Activated naive CD4-positive, alpha-beta T cell treated with anti-CD3 and anti-CD28 coated beads for 36 hours (primary cell): ENCODE results near the gene KIF3A. TPM values are rescaled to one million over a fixed set of nuclear protein-coding genes. Genes with fewer than 3 reads are reported as not detected.

Source experiments
- CTCF ChIA-PET: fragments of 350-600 bp; sonication (Branson Sonifier 250); formaldehyde crosslinking; loops from one replicate; lab custom pipeline; 2021; ENCODE audit warnings: antibody characterized with exemption; lab: Charles Lee
- DNase-seq: peaks from one replicate; pipeline ENCODE4 v3.0.0-alpha.2; 2020
- H3K27ac Mint-ChIP-seq: one replicate; pipeline ENCODE4 v1.8.0; 2021; ENCODE audit warnings: mild to moderate bottlenecking, mixed read lengths
- H3K27me3 Mint-ChIP-seq: one replicate; pipeline ENCODE4 v1.8.0; 2021; ENCODE audit warnings: low read depth, mixed read lengths
- H3K36me3 Mint-ChIP-seq: one replicate; pipeline ENCODE4 v1.8.0; 2021; ENCODE audit warnings: low read depth, mixed read lengths
- H3K4me1 Mint-ChIP-seq: one replicate; pipeline ENCODE4 v1.8.0; 2021; ENCODE audit warnings: low read depth, mixed read lengths
- H3K4me3 Mint-ChIP-seq: one replicate; pipeline ENCODE4 v1.8.0; 2021; ENCODE audit warnings: mild to moderate bottlenecking, moderate library complexity, mixed read lengths
- H3K9me3 Mint-ChIP-seq: one replicate; pipeline ENCODE4 v1.8.0; 2021; ENCODE audit warnings: mixed read lengths
- intact Hi-C: fragments of 100-400 bp; cut with micrococcal nuclease; formaldehyde crosslinking; loops from one replicate; pipeline ENCODE4 v1.15.1; 2023
- total RNA-seq, 2 experiments: library from RNA; stranded (reverse); gene quantifications; one replicate each; pipeline ENCODE4 v1.2.3, GENCODE V29; 2021

KIF3A gene
- total RNA-seq, 2 experiments from 2014 or later = 5.0 to 6.1 TPM

DNA sequence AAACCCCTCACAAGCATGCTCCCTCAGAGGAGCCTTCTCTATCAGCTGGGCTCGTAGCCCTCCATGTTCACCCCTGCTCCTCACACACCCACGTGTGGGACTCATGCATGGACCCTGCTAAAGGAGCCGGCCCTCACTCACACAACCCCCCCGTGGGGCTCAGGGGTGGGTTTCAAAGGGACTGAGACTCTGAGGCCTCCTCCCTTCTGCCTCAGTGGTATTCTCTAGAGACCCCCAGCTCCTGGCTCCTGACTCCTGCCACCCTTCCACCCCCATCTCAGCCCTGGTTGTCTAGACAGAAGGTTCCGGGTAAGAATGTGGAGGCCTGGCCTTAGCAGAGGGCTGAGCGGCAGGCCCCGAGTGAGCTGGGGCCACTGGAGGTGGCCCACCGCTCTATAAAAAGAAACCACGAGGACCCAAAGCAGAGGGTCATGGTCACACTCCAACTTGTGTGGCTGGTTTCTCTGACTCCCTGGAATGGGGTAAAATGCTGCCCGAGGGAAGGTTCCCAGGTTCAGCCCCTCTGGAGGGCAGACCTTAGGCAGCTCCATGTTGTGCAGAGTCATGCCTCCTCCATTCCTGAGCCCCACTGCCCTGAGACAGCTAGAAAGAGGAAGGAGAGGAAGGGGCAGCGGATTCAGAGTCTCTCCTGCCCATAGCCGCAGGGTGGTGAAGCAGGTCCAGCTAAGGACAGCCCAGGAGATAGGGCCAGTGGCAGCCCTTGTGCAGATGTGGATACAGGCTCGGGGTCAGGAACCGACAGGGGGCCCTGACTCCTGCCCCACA lies 28.9 kb upstream of the KIF3A start:
- no peaks in the 10 kb centered on the region for H3K4me1 Mint-ChIP-seq
- intact Hi-C loops = no loop called here
- CTCF ChIA-PET = interaction anchor here (0.9 kb wide), 1 partner anchor 36 kb away, joined by 3 read pairs; no protein-coding TSS in a partner anchor

DNA sequence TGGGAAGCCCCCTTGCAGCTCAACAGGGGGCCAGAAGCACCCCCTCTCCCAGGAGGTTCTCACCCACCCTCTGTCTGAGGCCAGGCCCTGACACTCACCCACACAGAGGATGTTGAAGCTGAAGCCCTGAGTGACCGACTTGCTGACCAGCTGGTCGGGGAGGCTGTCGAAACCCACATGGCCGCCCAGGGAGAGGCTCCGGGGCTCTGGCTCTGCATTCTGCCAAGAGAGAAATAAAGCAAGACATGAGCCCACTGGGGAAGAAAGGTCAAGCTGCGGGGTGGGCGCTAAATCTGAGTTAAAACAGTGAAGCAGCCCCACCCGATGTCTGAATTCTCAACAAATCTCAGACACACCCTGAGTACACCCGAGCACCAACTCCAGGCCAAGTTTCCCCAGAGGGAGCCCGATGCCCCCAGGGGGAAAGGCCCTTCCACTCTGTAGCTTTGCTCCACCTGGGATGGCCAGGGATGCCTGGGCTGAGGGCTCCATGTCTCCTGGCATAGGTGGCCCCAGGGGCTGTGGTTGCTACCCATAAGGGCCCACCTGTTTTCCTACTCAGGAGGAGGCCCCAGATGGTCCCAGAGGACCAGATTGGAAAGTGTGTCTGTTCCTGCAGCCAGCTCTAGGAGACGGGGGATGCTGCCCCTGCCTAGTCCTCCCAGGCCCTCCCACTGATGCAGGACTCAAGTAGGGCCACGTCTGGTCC lies 28.1 kb upstream of the KIF3A start:
- Mint-ChIP-seq H3K9me3 (no peaks in the 10 kb centered on the region), H3K27ac (no peak overlapping the region), H3K36me3 (peaks cover 1% of the 10 kb centered on the region), H3K4me1 (no peaks in the 10 kb centered on the region), H3K4me3 (no peak overlapping the region), H3K27me3 (no peaks in the 10 kb centered on the region)
- intact Hi-C loops = no loop called here
- CTCF ChIA-PET = interaction anchor here (0.9 to 1.0 kb wide), 2 partner anchors 37 to 55 kb away, joined by 3 read pairs; no protein-coding TSS in a partner anchor
- no peak for DNase-seq

More for the DNA sequence above, 28.9 kb upstream of the KIF3A start:
- DNase-seq = no peak
- Mint-ChIP-seq H3K9me3 (no peaks in the 10 kb centered on the region), H3K36me3 (no peaks in the 10 kb centered on the region), H3K27me3 (no peaks in the 10 kb centered on the region), H3K4me3 (no peak overlapping the region), H3K27ac (no peak overlapping the region)

- H3K4me1 Mint-ChIP-seq = no peaks in the 10 kb centered on the region
- H3K9me3 Mint-ChIP-seq = no peaks in the 10 kb centered on the region
- CTCF ChIA-PET = interaction anchor here (1.0 kb wide), 1 partner anchor 55 kb away, joined by 3 read pairs; no protein-coding TSS in a partner anchor
- H3K4me3 Mint-ChIP-seq = no peak overlapping the region
- intact Hi-C loops = no loop called here
- no peak overlapping the region for H3K27ac Mint-ChIP-seq
- no peak for DNase-seq
- no peaks in the 10 kb centered on the region for H3K27me3 Mint-ChIP-seq
- peaks cover 1% of the 10 kb centered on the region for H3K36me3 Mint-ChIP-seq
Observed at GRCh38 chr5:132764671-132765238, 27.4 kb upstream of the KIF3A start.

GRCh38 chr5:132764051-132764450 lies 26.7 kb upstream of the KIF3A start:
- Mint-ChIP-seq H3K27me3 (no peaks in the 10 kb centered on the region), H3K4me1 (no peaks in the 10 kb centered on the region), H3K4me3 (no peak overlapping the region), H3K36me3 (peaks cover 1% of the 10 kb centered on the region), H3K9me3 (no peaks in the 10 kb centered on the region), H3K27ac (no peak overlapping the region)
- CTCF ChIA-PET = no interaction called here
- no peak for DNase-seq
- intact Hi-C loops = no loop called here

DNA sequence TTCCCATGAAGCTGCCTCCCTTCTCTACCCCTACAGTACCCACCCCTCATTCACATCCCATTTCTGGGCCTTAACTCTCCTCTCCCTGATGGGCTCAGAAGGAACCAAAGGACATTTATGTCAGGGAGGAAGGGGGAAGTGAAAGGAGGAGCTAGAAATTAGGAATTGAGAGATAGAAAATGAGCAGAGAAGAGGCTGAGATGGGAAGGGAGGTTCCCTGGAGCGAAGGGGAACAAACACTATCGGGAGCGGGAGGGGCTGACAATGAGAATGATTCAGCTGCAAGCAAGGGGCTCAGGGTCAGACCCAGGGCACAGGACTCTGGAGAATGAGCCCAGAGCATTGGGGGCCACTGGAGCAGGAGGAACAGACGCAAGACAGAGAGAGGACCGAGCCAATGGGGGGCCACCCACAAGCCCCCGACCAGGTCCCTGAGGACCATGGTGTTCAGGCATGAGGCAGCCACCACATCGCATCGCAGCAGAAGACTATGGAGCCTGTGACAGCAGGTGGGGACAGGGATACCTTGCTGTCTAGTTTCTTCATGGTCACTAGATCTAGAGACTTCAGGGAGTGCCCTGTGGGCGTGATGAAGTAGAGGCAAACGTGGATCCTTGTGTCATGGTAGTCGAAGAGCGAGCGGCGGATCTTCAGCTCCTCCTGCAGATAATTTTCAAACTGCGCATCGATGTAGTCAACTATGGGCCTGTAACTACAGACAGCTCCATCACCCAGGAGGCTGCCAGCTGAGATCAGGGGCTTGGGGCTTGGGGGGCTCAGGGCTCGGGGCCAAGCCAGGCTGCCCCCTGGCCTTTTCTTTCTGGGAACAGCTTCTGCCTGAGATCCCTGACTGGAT lies 26.1 kb upstream of the KIF3A start:
- no peak for DNase-seq
- no peak overlapping the region for H3K4me3 Mint-ChIP-seq
- intact Hi-C loops = no loop called here
- H3K27me3 Mint-ChIP-seq = no peaks in the 10 kb centered on the region
- no peaks in the 10 kb centered on the region for H3K9me3 Mint-ChIP-seq
- H3K36me3 Mint-ChIP-seq = peaks cover 1% of the 10 kb centered on the region
- CTCF ChIA-PET = no interaction called here
- no peaks in the 10 kb centered on the region for H3K4me1 Mint-ChIP-seq
- H3K27ac Mint-ChIP-seq = no peak overlapping the region

GRCh38 chr5:132762246-132763000 lies 25.1 kb upstream of the KIF3A start:
- Mint-ChIP-seq H3K9me3 (no peaks in the 10 kb centered on the region), H3K27me3 (no peaks in the 10 kb centered on the region), H3K4me3 (no peak overlapping the region), H3K27ac (no peak overlapping the region), H3K36me3 (peaks cover 1% of the 10 kb centered on the region), H3K4me1 (no peaks in the 10 kb centered on the region)
- DNase-seq = no peak
- intact Hi-C loops = no loop called here
- CTCF ChIA-PET = no interaction called here

GRCh38 chr5:132761321-132762240 lies 24.2 kb upstream of the KIF3A start:
- no peaks in the 10 kb centered on the region for H3K9me3 Mint-ChIP-seq
- intact Hi-C loops = no loop called here
- no peaks in the 10 kb centered on the region for H3K4me1 Mint-ChIP-seq
- H3K27ac Mint-ChIP-seq = no peak overlapping the region
- H3K27me3 Mint-ChIP-seq = no peaks in the 10 kb centered on the region
- CTCF ChIA-PET = no interaction called here
- no peak for DNase-seq
- peaks cover 1% of the 10 kb centered on the region for H3K36me3 Mint-ChIP-seq
- H3K4me3 Mint-ChIP-seq = no peak overlapping the region

- no peaks in the 10 kb centered on the region for H3K27me3 Mint-ChIP-seq
- no peak for DNase-seq
- CTCF ChIA-PET = no interaction called here
- H3K36me3 Mint-ChIP-seq = peaks cover 1% of the 10 kb centered on the region
- intact Hi-C loops = no loop called here
- H3K4me1 Mint-ChIP-seq = no peaks in the 10 kb centered on the region
- H3K27ac Mint-ChIP-seq = no peak overlapping the region
- H3K4me3 Mint-ChIP-seq = no peak overlapping the region
- H3K9me3 Mint-ChIP-seq = no peaks in the 10 kb centered on the region
Observed at GRCh38 chr5:132760601-132761317, 23.4 kb upstream of the KIF3A start.

- Mint-ChIP-seq H3K4me1 (peaks cover 2% of the 10 kb centered on the region), H3K9me3 (no peaks in the 10 kb centered on the region), H3K27ac (no peak overlapping the region), H3K36me3 (peaks cover 1% of the 10 kb centered on the region), H3K4me3 (no peak overlapping the region), H3K27me3 (no peaks in the 10 kb centered on the region)
- intact Hi-C loops = no loop called here
- no peak for DNase-seq
- CTCF ChIA-PET = no interaction called here
Observed at GRCh38 chr5:132760049-132760420, 22.7 kb upstream of the KIF3A start.

GRCh38 chr5:132759114-132760048 lies 22.0 kb upstream of the KIF3A start:
- no peaks in the 10 kb centered on the region for H3K27me3 Mint-ChIP-seq
- CTCF ChIA-PET = no interaction called here
- no peak overlapping the region for H3K4me3 Mint-ChIP-seq
- no peaks in the 10 kb centered on the region for H3K9me3 Mint-ChIP-seq
- DNase-seq = no peak
- peaks cover 8% of the 10 kb centered on the region for H3K4me1 Mint-ChIP-seq
- H3K27ac Mint-ChIP-seq = no peak overlapping the region
- intact Hi-C loops = no loop called here
- peaks cover 1% of the 10 kb centered on the region for H3K36me3 Mint-ChIP-seq
